HG02943 (cell line): Measurements from ENCODE around the gene MARCHF9.

Experiments used
- ATAC-seq: cut with Tn5 transposase; IDR thresholded peaks from one replicate; pipeline ENCODE4 v1.9.1; 2021; ENCODE audit warnings: mild to moderate bottlenecking, low read depth, moderate library complexity; ENCODE audit not compliant: unreplicated experiment

MARCHF9 gene

GRCh38 chr12:57782608-57783465, 27.9 kb downstream of the MARCHF9 start, which contains the start of gene TSFM:
TSS of gene TSFM (plus strand) at chr12:57782787. CDS start at chr12:57782802, 15 bp downstream.
- peak; percentile 85 for ATAC-seq

- no peak for ATAC-seq
These were observed 28.5 kb downstream of the MARCHF9 start for GRCh38 chr12:57783466-57783801.

GRCh38 chr12:57783861-57784260, 29.0 kb downstream of the MARCHF9 start:
- no peak for ATAC-seq

GRCh38 chr12:57793920-57794319, 39.0 kb downstream of the MARCHF9 start:
- ATAC-seq: no peak

- ATAC-seq: no peak
These were observed 40.5 kb downstream of the MARCHF9 start for GRCh38 chr12:57795354-57795753.

- no peak for ATAC-seq
These were observed 42.1 kb downstream of the MARCHF9 start for GRCh38 chr12:57796996-57797395.

- no peak for ATAC-seq
These were observed 43.0 kb downstream of the MARCHF9 start for GRCh38 chr12:57797933-57798332.

- ATAC-seq: no peak
These were observed 46.1 kb downstream of the MARCHF9 start for GRCh38 chr12:57800965-57801364.

GRCh38 chr12:57802607-57803006, 47.7 kb downstream of the MARCHF9 start:
- no peak for ATAC-seq

GRCh38 chr12:57803319-57803893, 48.5 kb downstream of the MARCHF9 start:
- no peak for ATAC-seq

- no peak for ATAC-seq
These were observed 51.8 kb downstream of the MARCHF9 start for GRCh38 chr12:57806677-57807076.

- ATAC-seq: no peak
These were observed 52.4 kb downstream of the MARCHF9 start for GRCh38 chr12:57807285-57807684.

GRCh38 chr12:57808351-57808750, 53.4 kb downstream of the MARCHF9 start:
- ATAC-seq: no peak

- no peak for ATAC-seq
These were observed 54.5 kb downstream of the MARCHF9 start for GRCh38 chr12:57809425-57809824.
